Mesothelial cell of epicardium (in vitro differentiated cells): ENCODE measurements around the gene HDAC11. TPM values are rescaled to one million over a fixed set of nuclear protein-coding genes. Genes with fewer than 3 reads are reported as not detected.
A peak's percentile ranks its signal among the peaks of the same experiment; 100 is the strongest.
"Not testable (repeated sequence)": the region's sequence is repeated elsewhere in the genome, so short reads cannot be mapped to it uniquely, and the experiment has no call there.

Experiments
- DNase-seq, 2 experiments: peaks; one replicate each; pipeline ENCODE4 v3.0.0; 2021; ENCODE audit warnings: low spot score in 2 of 2; ENCODE audit not compliant: unreplicated experiment in 2 of 2
- H3K27ac Mint-ChIP-seq: 2 replicates; pipeline ENCODE4 v1.8.0; 2021; ENCODE audit warnings: mixed read lengths
- H3K27me3 Mint-ChIP-seq: 2 replicates; pipeline ENCODE4 v1.8.0; 2021; ENCODE audit warnings: low read depth, mixed read lengths
- H3K36me3 Mint-ChIP-seq: 2 replicates; pipeline ENCODE4 v1.8.0; 2021; ENCODE audit warnings: mixed read lengths
- H3K4me1 Mint-ChIP-seq: 2 replicates; pipeline ENCODE4 v1.8.0; 2021; ENCODE audit warnings: mixed read lengths
- H3K4me3 Mint-ChIP-seq: 2 replicates; pipeline ENCODE4 v1.8.0; 2021; ENCODE audit warnings: mild to moderate bottlenecking, moderate library complexity, mixed read lengths
- H3K9me3 Mint-ChIP-seq: 2 replicates; pipeline ENCODE4 v1.8.0; 2021; ENCODE audit warnings: mixed read lengths
- CTCF ChIP-seq: fragments of 200-600 bp; sonication (generic); IDR thresholded peaks from one replicate; pipeline ENCODE4 v1.5.0; 2021; ENCODE audit warnings: antibody characterized with exemption; ENCODE audit not compliant: unreplicated experiment
- total RNA-seq: library from RNA; stranded (reverse); gene quantifications from 3 replicates; pipeline ENCODE4 v1.2.1, GENCODE V29; 2021

The HDAC11 gene
- total RNA-seq, 1 donor from 2014 or later: 16.4 TPM

- DNase-seq: no peak
- peaks cover 4% of the 10 kb centered on the region for H3K36me3 Mint-ChIP-seq
- H3K27me3 Mint-ChIP-seq: no peaks in the 10 kb centered on the region
- H3K4me1 Mint-ChIP-seq: peaks cover 55% of the 10 kb centered on the region
- H3K9me3 Mint-ChIP-seq: no peaks in the 10 kb centered on the region
- H3K27ac Mint-ChIP-seq: peak overlapping the region; percentile 53
- peak overlapping the region; percentile 82 for H3K4me3 Mint-ChIP-seq
- TF ChIP-seq CTCF: no peak
These were observed 523 bp downstream of the HDAC11 start for GRCh38 chr3:13480340-13481318.

GRCh38 chr3:13482106-13482690 lies 2.1 kb downstream of the HDAC11 start:
- H3K9me3 Mint-ChIP-seq: no peaks in the 10 kb centered on the region
- H3K36me3 Mint-ChIP-seq: peaks cover 6% of the 10 kb centered on the region
- no peak overlapping the region for H3K4me3 Mint-ChIP-seq
- no peaks in the 10 kb centered on the region for H3K27me3 Mint-ChIP-seq
- no peak overlapping the region for H3K27ac Mint-ChIP-seq
- no peak for TF ChIP-seq CTCF
- no peak for DNase-seq
- H3K4me1 Mint-ChIP-seq: peaks cover 53% of the 10 kb centered on the region

- no peak for TF ChIP-seq CTCF
- H3K36me3 Mint-ChIP-seq: peaks cover 14% of the 10 kb centered on the region
- no peak overlapping the region for H3K4me3 Mint-ChIP-seq
- peaks cover 48% of the 10 kb centered on the region for H3K4me1 Mint-ChIP-seq
- H3K27ac Mint-ChIP-seq: peak overlapping the region; percentile 25
- H3K9me3 Mint-ChIP-seq: no peaks in the 10 kb centered on the region
- DNase-seq: no peak
- H3K27me3 Mint-ChIP-seq: no peaks in the 10 kb centered on the region
These were observed 3.2 kb downstream of the HDAC11 start for GRCh38 chr3:13483286-13483685.

- peaks cover 23% of the 10 kb centered on the region for H3K36me3 Mint-ChIP-seq
- peak overlapping the region; percentile 97 for H3K27ac Mint-ChIP-seq
- peaks cover 46% of the 10 kb centered on the region for H3K4me1 Mint-ChIP-seq
- H3K4me3 Mint-ChIP-seq: peak overlapping the region; percentile 30
- no peak for DNase-seq
- no peak for TF ChIP-seq CTCF
- peaks cover 3% of the 10 kb centered on the region for H3K9me3 Mint-ChIP-seq
- H3K27me3 Mint-ChIP-seq: no peaks in the 10 kb centered on the region
These were observed 4.0 kb downstream of the HDAC11 start for GRCh38 chr3:13483988-13484695.

GRCh38 chr3:13484851-13485590 lies 4.9 kb downstream of the HDAC11 start:
- Mint-ChIP-seq H3K4me1 (peaks cover 44% of the 10 kb centered on the region), H3K27me3 (no peaks in the 10 kb centered on the region), H3K36me3 (peaks cover 28% of the 10 kb centered on the region), H3K9me3 (peaks cover 5% of the 10 kb centered on the region), H3K4me3 (no peak overlapping the region), H3K27ac (peak overlapping the region; percentile 97)
- TF ChIP-seq CTCF: no peak
- peak; percentile 56 to 79 for DNase-seq

GRCh38 chr3:13485630-13486562 lies 5.8 kb downstream of the HDAC11 start:
- not testable (repeated sequence) for DNase-seq, H3K9me3 Mint-ChIP-seq, H3K4me3 Mint-ChIP-seq, H3K27me3 Mint-ChIP-seq
- Mint-ChIP-seq H3K36me3 (peaks cover 32% of the 10 kb centered on the region), H3K27ac (peak overlapping the region; percentile 97), H3K4me1 (peaks cover 40% of the 10 kb centered on the region)
